Measurements from ENCODE around the gene CLCN2.

The CLCN2 gene

GRCh38 chr3:184308744-184309143 lies 52.7 kb downstream of the CLCN2 start:
- Histone ChIP-seq H3K4me2 (ENCODE audit: low read depth, low read length) (no peak overlapping the region), H3K9me3 (replicated peaks; ENCODE audit: insufficient read depth, low read length) (no peaks in the 10 kb centered on the region), H3K36me3 (replicated peaks; ENCODE audit: insufficient read depth, low read length) (peaks cover 41% of the 10 kb centered on the region), H3K9me2 (replicated peaks; ENCODE audit: insufficient read depth, low read length) (no peaks in the 10 kb centered on the region), H3K27ac (ENCODE audit: low read length) (no peak overlapping the region), H3K9ac (ENCODE audit: low read length) (no peak overlapping the region), H4K20me1 (ENCODE audit: insufficient read depth, low read length) (no peaks in the 10 kb centered on the region), H3K4me1 (ENCODE audit: low read length) (no peaks in the 10 kb centered on the region), H2AFZ (ENCODE audit: low read length) (no peak overlapping the region), H3K4me3 (ENCODE audit: low read length) (no peak overlapping the region), H3F3A (ENCODE audit: insufficient read depth, low read length) (peaks cover 13% of the 10 kb centered on the region), H3K27me3 (replicated peaks; ENCODE audit: insufficient read depth, low read length) (no peaks in the 10 kb centered on the region), H3K79me2 (ENCODE audit: low read length) (peaks cover 13% of the 10 kb centered on the region)
- TF ChIP-seq EZH2phosphoT487 (IDR thresholded peaks at IDR 0.05; ENCODE audit: low read length): no peak
- no peak for TF ChIP-seq EZH2 (optimal IDR thresholded peaks at IDR 0.05; ENCODE audit: low read depth, low read length)
- TF ChIP-seq CTCF (IDR thresholded peaks at IDR 0.05; ENCODE audit: low read length): no peak
- DNase-seq: no peak

- Histone ChIP-seq H3K27ac (ENCODE audit: low read length) (no peak overlapping the region), H3F3A (ENCODE audit: insufficient read depth, low read length) (peaks cover 13% of the 10 kb centered on the region), H3K79me2 (ENCODE audit: low read length) (peaks cover 21% of the 10 kb centered on the region), H3K9me3 (replicated peaks; ENCODE audit: insufficient read depth, low read length) (no peaks in the 10 kb centered on the region), H3K36me3 (replicated peaks; ENCODE audit: insufficient read depth, low read length) (peaks cover 49% of the 10 kb centered on the region), H2AFZ (ENCODE audit: low read length) (no peak overlapping the region), H3K9me2 (replicated peaks; ENCODE audit: insufficient read depth, low read length) (no peaks in the 10 kb centered on the region), H4K20me1 (ENCODE audit: insufficient read depth, low read length) (no peaks in the 10 kb centered on the region), H3K4me2 (ENCODE audit: low read depth, low read length) (no peak overlapping the region), H3K4me1 (ENCODE audit: low read length) (no peaks in the 10 kb centered on the region), H3K27me3 (replicated peaks; ENCODE audit: insufficient read depth, low read length) (no peaks in the 10 kb centered on the region), H3K9ac (ENCODE audit: low read length) (no peak overlapping the region), H3K4me3 (ENCODE audit: low read length) (no peak overlapping the region)
- no peak for DNase-seq
- no peak for TF ChIP-seq EZH2phosphoT487 (IDR thresholded peaks at IDR 0.05; ENCODE audit: low read length)
- no peak for TF ChIP-seq CTCF (IDR thresholded peaks at IDR 0.05; ENCODE audit: low read length)
- no peak for TF ChIP-seq EZH2 (optimal IDR thresholded peaks at IDR 0.05; ENCODE audit: low read depth, low read length)
Observed at GRCh38 chr3:184307915-184308314, 53.5 kb downstream of the CLCN2 start.

- H3K4me3 ChIP-seq (ENCODE audit: low read length): no peak overlapping the region
- H3K27me3 ChIP-seq (replicated peaks; ENCODE audit: insufficient read depth, low read length): no peaks in the 10 kb centered on the region
- H3F3A ChIP-seq (ENCODE audit: insufficient read depth, low read length): peaks cover 7% of the 10 kb centered on the region; the same call in 1 of the 2 replicates
- no peak overlapping the region for H2AFZ ChIP-seq (ENCODE audit: low read length)
- H3K4me1 ChIP-seq (ENCODE audit: low read length): no peaks in the 10 kb centered on the region
- no peaks in the 10 kb centered on the region for H4K20me1 ChIP-seq (ENCODE audit: insufficient read depth, low read length)
- TF ChIP-seq EZH2 (optimal IDR thresholded peaks at IDR 0.05; ENCODE audit: low read depth, low read length): no peak
- TF ChIP-seq EZH2phosphoT487 (IDR thresholded peaks at IDR 0.05; ENCODE audit: low read length): no peak
- TF ChIP-seq CTCF (IDR thresholded peaks at IDR 0.05; ENCODE audit: low read length): no peak
- H3K36me3 ChIP-seq (replicated peaks; ENCODE audit: insufficient read depth, low read length): peaks cover 64% of the 10 kb centered on the region
- H3K9ac ChIP-seq (ENCODE audit: low read length): no peak overlapping the region
- H3K9me3 ChIP-seq (replicated peaks; ENCODE audit: insufficient read depth, low read length): no peaks in the 10 kb centered on the region
- no peak overlapping the region for H3K27ac ChIP-seq (ENCODE audit: low read length)
- DNase-seq: no peak
- peaks cover 36% of the 10 kb centered on the region for H3K79me2 ChIP-seq (ENCODE audit: low read length)
- no peaks in the 10 kb centered on the region for H3K9me2 ChIP-seq (replicated peaks; ENCODE audit: insufficient read depth, low read length)
- H3K4me2 ChIP-seq (ENCODE audit: low read depth, low read length): no peak overlapping the region
Observed at GRCh38 chr3:184306341-184306972, 54.9 kb downstream of the CLCN2 start.
